ENCODE results near the gene CCDC158.
"Not testable (repeated sequence)": the region's sequence is repeated elsewhere in the genome, so short reads cannot be mapped to it uniquely, and the experiment has no call there.

CCDC158 gene

DNA sequence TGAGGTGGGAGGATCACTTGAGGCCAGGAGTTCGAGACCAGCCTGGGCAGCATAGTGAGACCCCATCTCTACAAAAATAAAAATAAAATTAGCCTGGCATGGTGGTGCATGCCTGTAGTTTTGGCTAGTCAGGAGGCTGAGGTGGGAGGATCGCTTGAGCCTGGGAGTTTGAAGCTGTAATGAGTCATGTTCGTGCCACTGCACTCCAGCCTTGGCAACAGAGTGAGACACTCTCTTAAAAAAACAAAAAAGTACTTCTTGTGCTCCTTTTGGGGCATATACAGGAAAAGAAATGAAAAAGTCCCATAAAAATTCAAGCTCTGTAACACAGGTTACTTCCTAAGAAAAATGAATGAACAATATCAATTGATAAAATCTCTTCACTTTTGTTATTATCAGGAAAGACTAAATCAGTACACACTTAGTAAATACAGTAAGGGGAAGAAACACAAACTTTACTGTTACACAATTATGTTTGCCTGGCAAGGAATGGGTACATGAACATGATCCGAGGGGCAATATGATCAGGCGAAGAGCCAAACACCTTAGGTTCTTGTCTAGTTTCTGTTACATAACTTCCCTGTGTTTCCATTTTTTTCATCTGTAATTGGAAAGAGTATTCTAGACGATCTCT, 46.9 kb downstream of the CCDC158 start:
- no peak for DNase-seq (ENCODE audit: low read depth in 1 of 2, low spot score in 1 of 2)

- no peak for DNase-seq (ENCODE audit: low read depth in 1 of 2, low spot score in 1 of 2)
Measured at GRCh38 chr4:76366737-76367136, 54.2 kb downstream of the CCDC158 start.

- DNase-seq (ENCODE audit: low read depth in 1 of 2, low spot score in 1 of 2), result no peak
Measured at GRCh38 chr4:76365636-76366035, 55.3 kb downstream of the CCDC158 start.

GRCh38 chr4:76364763-76365162, 56.2 kb downstream of the CCDC158 start:
- DNase-seq (ENCODE audit: low read depth in 1 of 2, low spot score in 1 of 2), result no peak

DNA sequence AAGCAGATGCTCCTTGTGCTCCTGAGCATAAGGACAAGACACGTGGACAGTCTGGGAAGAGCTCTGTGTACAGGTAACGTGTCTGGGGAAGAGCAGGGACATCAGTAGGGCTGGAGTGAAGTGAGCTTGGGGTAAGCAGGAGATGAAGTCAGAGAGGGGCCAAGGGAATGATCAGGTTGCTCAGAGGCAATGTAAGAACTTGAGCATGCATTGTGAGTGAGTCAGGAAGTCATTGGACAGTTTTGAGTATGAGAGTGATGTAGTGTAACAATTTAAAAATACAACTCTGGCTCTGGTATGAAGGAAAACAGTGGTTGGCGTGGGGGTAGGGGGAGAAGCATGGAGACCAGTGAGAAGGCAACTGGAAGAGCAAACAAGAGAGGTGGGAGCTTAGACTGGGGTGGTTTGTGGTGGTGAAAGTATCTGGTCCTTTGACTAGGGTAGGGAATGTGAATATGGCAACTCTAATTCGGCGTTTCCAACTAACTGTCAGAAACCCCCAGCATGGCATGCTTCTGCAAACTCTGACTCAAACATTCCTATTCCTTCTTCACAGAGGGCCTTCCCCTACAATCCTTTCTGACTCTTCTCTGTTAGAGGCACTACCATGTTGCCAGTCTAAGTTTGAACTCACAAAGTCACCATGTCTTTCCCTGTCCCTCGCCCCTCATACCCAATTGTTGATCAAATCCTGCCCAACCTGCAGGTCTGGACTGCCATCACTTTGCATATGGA, 57.2 kb downstream of the CCDC158 start:
- no peak for DNase-seq (ENCODE audit: low read depth in 1 of 2, low spot score in 1 of 2)

GRCh38 chr4:76361689-76362412, 59.1 kb downstream of the CCDC158 start:
- no peak for DNase-seq (ENCODE audit: low read depth in 1 of 2, low spot score in 1 of 2)

GRCh38 chr4:76359881-76360466, 61.0 kb downstream of the CCDC158 start:
- DNase-seq (ENCODE audit: low read depth in 1 of 2, low spot score in 1 of 2), result not testable (repeated sequence)

DNA sequence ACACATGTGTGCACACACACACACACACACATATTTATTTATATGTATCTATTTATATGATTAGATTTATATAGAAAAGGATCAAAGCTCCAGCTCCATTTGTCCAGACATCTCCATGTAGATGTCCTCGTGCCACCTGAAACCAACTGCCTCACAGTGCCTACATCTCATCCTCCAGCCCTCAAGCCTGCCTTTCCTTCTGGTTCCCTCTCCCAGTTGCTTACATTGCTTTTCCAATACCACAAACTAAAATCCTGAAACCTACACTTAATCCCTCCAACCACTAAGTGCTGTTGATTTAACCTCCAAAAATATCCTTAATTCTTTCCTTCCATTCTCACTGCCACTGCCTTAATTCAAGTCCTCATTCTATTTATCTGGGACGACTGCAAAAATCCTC, 63.0 kb downstream of the CCDC158 start:
- DNase-seq (ENCODE audit: low read depth in 1 of 2, low spot score in 1 of 2), result no peak

DNA sequence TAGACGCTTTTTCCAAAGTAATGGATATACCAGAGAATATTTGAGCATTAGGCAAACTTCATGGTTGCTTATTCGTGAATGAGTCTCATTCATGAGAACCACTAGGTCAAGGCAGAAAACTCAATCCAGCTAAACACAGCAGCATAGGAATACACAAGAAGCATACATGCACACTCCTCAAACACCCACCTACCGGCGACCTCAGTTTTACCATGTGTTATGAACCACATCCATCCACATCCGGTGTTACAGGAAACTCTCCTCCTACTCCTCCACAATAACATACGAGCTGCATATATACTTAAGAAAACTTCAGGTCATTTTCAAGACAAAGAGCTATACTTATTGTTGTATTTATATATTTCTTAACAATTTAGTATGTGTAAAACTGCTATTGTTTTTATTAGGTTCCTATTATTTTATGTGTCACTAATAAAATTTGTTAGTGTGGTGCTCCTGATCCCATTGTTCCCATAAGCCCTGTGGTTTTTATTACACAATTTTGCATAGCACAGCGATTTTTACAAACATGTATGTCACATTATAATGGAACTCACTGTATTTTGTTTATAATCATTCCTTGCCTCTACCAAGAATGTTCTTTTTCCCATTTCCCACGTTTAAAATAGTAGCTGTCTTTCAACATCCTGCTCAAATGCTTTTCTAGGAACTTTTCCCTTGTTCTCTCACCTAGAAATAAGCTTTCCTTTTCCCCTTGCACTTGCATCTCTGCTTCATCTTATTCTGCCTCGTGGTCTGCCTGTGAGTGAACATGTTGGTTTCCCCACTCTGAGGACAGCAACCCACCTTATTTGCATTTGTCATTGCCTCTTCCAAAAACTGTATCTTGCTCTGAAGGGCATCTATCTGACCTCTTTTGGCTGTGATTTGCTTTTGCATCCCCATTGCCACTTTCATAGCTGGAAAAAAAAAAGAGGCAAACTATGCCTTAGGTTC, 66.1 kb downstream of the CCDC158 start:
- DNase-seq (ENCODE audit: low read depth in 1 of 2, low spot score in 1 of 2), result no peak

DNA sequence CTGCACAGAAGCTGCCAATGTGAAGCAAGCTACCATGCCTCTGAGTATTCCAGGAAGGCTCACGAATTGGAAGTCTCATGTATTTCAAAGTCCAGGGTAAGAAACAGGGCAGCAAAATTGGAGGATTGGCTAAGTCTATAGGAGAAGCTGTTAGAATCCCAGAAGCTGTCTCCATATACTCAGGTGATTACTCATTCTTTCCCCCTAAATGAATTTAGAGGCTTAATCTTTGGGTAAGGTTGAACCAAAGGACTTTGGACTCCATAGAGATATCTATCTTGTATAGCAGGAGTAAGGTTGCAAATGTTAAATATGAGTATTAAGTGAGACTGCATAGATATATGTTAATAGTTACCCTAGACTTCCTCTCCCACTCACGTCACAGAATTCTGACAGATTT, 78.1 kb downstream of the CCDC158 start:
- DNase-seq (ENCODE audit: low read depth in 1 of 2, low spot score in 1 of 2), result no peak

GRCh38 chr4:76342191-76342590, 78.8 kb downstream of the CCDC158 start:
- no peak for DNase-seq (ENCODE audit: low read depth in 1 of 2, low spot score in 1 of 2)

GRCh38 chr4:76341063-76341462, 79.9 kb downstream of the CCDC158 start:
- no peak for DNase-seq (ENCODE audit: low read depth in 1 of 2, low spot score in 1 of 2)

- DNase-seq (ENCODE audit: low read depth in 1 of 2, low spot score in 1 of 2), result no peak
Measured at GRCh38 chr4:76339364-76339763, 81.6 kb downstream of the CCDC158 start.

- no peak for DNase-seq (ENCODE audit: low read depth in 1 of 2, low spot score in 1 of 2)
Measured at GRCh38 chr4:76334885-76335284, 86.1 kb downstream of the CCDC158 start.

- no peak for DNase-seq (ENCODE audit: low read depth in 1 of 2, low spot score in 1 of 2)
Measured at GRCh38 chr4:76326515-76326914, 94.4 kb downstream of the CCDC158 start.

DNA sequence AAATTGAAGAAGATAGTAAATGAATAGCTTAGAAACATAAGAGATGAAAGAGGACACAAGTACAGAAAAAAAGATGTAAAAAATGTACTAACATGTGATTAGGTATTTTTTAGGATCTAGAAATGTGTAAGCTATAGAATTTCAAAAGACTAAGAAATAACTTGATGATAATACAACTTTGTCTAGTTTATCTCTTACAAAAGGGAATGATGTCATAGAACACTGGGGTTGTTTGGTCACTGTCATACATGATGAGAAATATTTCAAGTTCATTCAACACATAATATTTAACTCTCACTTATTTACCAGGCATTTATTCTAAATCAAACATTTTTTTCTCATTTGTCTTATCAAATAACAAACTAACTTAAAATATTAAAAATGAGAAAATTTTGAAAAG, 95.9 kb downstream of the CCDC158 start:
- no peak for DNase-seq (ENCODE audit: low read depth in 1 of 2, low spot score in 1 of 2)

GRCh38 chr4:76322236-76322635, 98.7 kb downstream of the CCDC158 start:
- no peak for DNase-seq (ENCODE audit: low read depth in 1 of 2, low spot score in 1 of 2)

- no peak for DNase-seq (ENCODE audit: low read depth in 1 of 2, low spot score in 1 of 2)
Measured at GRCh38 chr4:76316131-76316530, 104.8 kb downstream of the CCDC158 start.

GRCh38 chr4:76315267-76315918, 105.5 kb downstream of the CCDC158 start:
- DNase-seq (ENCODE audit: low read depth in 1 of 2, low spot score in 1 of 2), result no peak

GRCh38 chr4:76313547-76313946, 107.4 kb downstream of the CCDC158 start:
- DNase-seq (ENCODE audit: low read depth in 1 of 2, low spot score in 1 of 2), result no peak
